OCI-LY7 (cell line): ENCODE results near the gene FAM131C. TPM values are rescaled to one million over a fixed set of nuclear protein-coding genes. Genes with fewer than 3 reads are reported as not detected.

Source experiments
- BruUV-seq: library from RNA; stranded (reverse); fragments of 400-500 nt; replicated peaks from 2 replicates; lab custom pipeline; 2021; lab: Mats Ljungman, UMichigan
- CTCF ChIA-PET: fragments of 300-600 bp; sonication (Branson Sonifier 250); formaldehyde crosslinking; loops from one replicate; lab custom pipeline; 2022; ENCODE audit warnings: antibody characterized with exemption; ENCODE audit not compliant: unreplicated experiment; lab: Charles Lee
- POLR2A ChIA-PET: fragments of 300-600 bp; sonication (Branson Sonifier 250); formaldehyde crosslinking; loops from one replicate; lab custom pipeline; 2022; ENCODE audit warnings: antibody characterized with exemption; lab: Charles Lee
- DNase-seq: peaks from one replicate; pipeline ENCODE4 v3.0.0-alpha.2; 2015; ENCODE audit warnings: low spot score
- H2AFZ ChIP-seq: fragments of 200-600 bp; sonication (generic), shearing (Covaris generic); 2 replicates; pipeline ENCODE4 v1.6.1; 2014; ENCODE audit warnings: mild to moderate bottlenecking, antibody characterized with exemption, low read length, moderate library complexity
- H3K27ac ChIP-seq: fragments of 200-600 bp; sonication (generic); 2 replicates; pipeline ENCODE4 v1.5.1; 2014; ENCODE audit warnings: mixed run types, low read depth, mild to moderate bottlenecking, moderate library complexity, low read length, inconsistent platforms; ENCODE audit not compliant: poor library complexity, severe bottlenecking
- H3K36me3 ChIP-seq: fragments of 200-600 bp; sonication (generic); 2 replicates; pipeline ENCODE4 v1.6.1; 2014; ENCODE audit warnings: mild to moderate bottlenecking, antibody characterized with exemption, low read length, moderate library complexity, mixed read lengths; ENCODE audit not compliant: insufficient read depth
- H3K4me1 ChIP-seq: fragments of 200-600 bp; sonication (generic); 2 replicates; pipeline ENCODE4 v1.5.1; 2014; ENCODE audit warnings: mild to moderate bottlenecking, low read length; ENCODE audit not compliant: insufficient read depth, poor library complexity, severe bottlenecking
- H3K4me2 ChIP-seq: fragments of 200-600 bp; sonication (generic); 2 replicates; pipeline ENCODE4 v1.6.1; 2014; ENCODE audit warnings: mild to moderate bottlenecking, low read length
- H3K4me3 ChIP-seq: fragments of 200-600 bp; sonication (generic); 2 replicates; pipeline ENCODE4 v1.5.1; 2014; ENCODE audit warnings: mild to moderate bottlenecking, low read depth, low read length; ENCODE audit not compliant: poor library complexity, severe bottlenecking
- H3K79me2 ChIP-seq: fragments of 200-600 bp; sonication (generic); 2 replicates; pipeline ENCODE4 v1.6.1; 2016; ENCODE audit warnings: low read depth, mild to moderate bottlenecking, low read length, moderate library complexity, mixed read lengths; ENCODE audit not compliant: insufficient read depth
- H3K9me2 ChIP-seq: fragments of 200-600 bp; sonication (generic); 2 replicates; pipeline ENCODE4 v1.6.1; 2016; ENCODE audit warnings: mild to moderate bottlenecking, low read length, mixed read lengths; ENCODE audit not compliant: insufficient read depth
- H3K9me3 ChIP-seq: fragments of 200-600 bp; sonication (generic); 2 replicates; pipeline ENCODE4 v1.6.1; 2014; ENCODE audit warnings: mild to moderate bottlenecking, mixed run types, low read length, mixed read lengths
- H4K20me1 ChIP-seq: fragments of 200-600 bp; sonication (generic); 2 replicates; pipeline ENCODE4 v1.6.1; 2014; ENCODE audit warnings: mild to moderate bottlenecking, antibody characterized with exemption, low read length, moderate library complexity, mixed read lengths; ENCODE audit not compliant: insufficient read depth
- CTCF ChIP-seq: fragments of 200-600 bp; sonication (generic); conservative IDR thresholded peaks from 2 replicates; pipeline ENCODE4 v1.5.1; 2014; ENCODE audit warnings: mild to moderate bottlenecking, antibody characterized with exemption, low read length, moderate library complexity, mixed read lengths
- EZH2phosphoT487 ChIP-seq: fragments of 200-600 bp; sonication (generic); IDR thresholded peaks from 2 replicates; pipeline ENCODE4 v1.6.1; 2018; ENCODE audit warnings: low read depth, borderline replicate concordance, mild to moderate bottlenecking, mixed run types, antibody characterized with exemption, low read length, moderate library complexity, mixed read lengths
- intact Hi-C: fragments of 100-400 bp; cut with micrococcal nuclease; formaldehyde crosslinking; loops from one replicate; pipeline ENCODE4 v1.10.0; 2022; ENCODE audit not compliant: unreplicated experiment
- total RNA-seq, 2 experiments: library from RNA; depleted of rRNA in 1 of 2; stranded (reverse); fragments of >200 nt in 1 of 2; shearing (Covaris generic) in 1 of 2; gene quantifications; 2 replicates each; pipeline ENCODE4 v1.2.3, GENCODE V29; 2014 to 2022

FAM131C gene
- total RNA-seq, 2 experiments from 2014 or later: not detected

- Histone ChIP-seq H3K9me2 (no peaks in the 10 kb centered on the region), H3K4me3 (no peak overlapping the region), H3K36me3 (no peaks in the 10 kb centered on the region), H3K4me1 (peaks cover 21% of the 10 kb centered on the region), H3K9me3 (no peaks in the 10 kb centered on the region), H3K4me2 (no peak overlapping the region), H3K79me2 (no peaks in the 10 kb centered on the region), H3K27ac (no peak overlapping the region), H2AFZ (no peak overlapping the region), H4K20me1 (no peaks in the 10 kb centered on the region)
- intact Hi-C loops: no loop called here
- ChIA-PET CTCF (interaction anchor here (0.7 kb wide), 1 partner anchor 27 kb away, joined by 5 read pairs; no protein-coding TSS in a partner anchor), POLR2A (no interaction called here)
- no peak for DNase-seq
- no TSS peak for BruUV-seq
- TF ChIP-seq CTCF (no peak), EZH2phosphoT487 (no peak)
These were observed 57.2 kb downstream of the FAM131C start for GRCh38 chr1:16015960-16016901.

- no peaks in the 10 kb centered on the region for H3K9me3 ChIP-seq
- CTCF ChIA-PET: no interaction called here
These were observed 58.0 kb downstream of the FAM131C start for GRCh38 chr1:16015491-16015890.

More at GRCh38 chr1:16015491-16015890, 58.0 kb downstream of the FAM131C start:
- no peak for DNase-seq
- Histone ChIP-seq H3K9me2 (no peaks in the 10 kb centered on the region), H4K20me1 (no peaks in the 10 kb centered on the region), H3K4me2 (no peak overlapping the region), H3K36me3 (no peaks in the 10 kb centered on the region), H3K27ac (no peak overlapping the region), H3K4me3 (no peak overlapping the region), H3K79me2 (no peaks in the 10 kb centered on the region), H2AFZ (no peak overlapping the region), H3K4me1 (peaks cover 21% of the 10 kb centered on the region)
- no TSS peak for BruUV-seq
- POLR2A ChIA-PET: interaction anchor here (0.5 kb wide), 1 partner anchor 1148 kb away, joined by 3 read pairs; no protein-coding TSS in a partner anchor
- intact Hi-C loops: no loop called here
- TF ChIP-seq CTCF (no peak), EZH2phosphoT487 (no peak)
